GM12878 (cell line): ENCODE results near the gene HRCT1. TPM values are rescaled to one million over a fixed set of nuclear protein-coding genes. Genes with fewer than 3 reads are reported as not detected.

Source experiments
- ATAC-seq: fragments of 200-7000 bp; cut with Tn5 transposase; 3 replicates; pipeline ENCODE4 v1.9.1; 2020; ENCODE audit warnings: mild to moderate bottlenecking, moderate library complexity
- BruUV-seq: library from RNA; stranded (reverse); fragments of 400-500 nt; replicated peaks from 2 replicates; lab custom pipeline; 2021; lab: Mats Ljungman, UMichigan
- CTCF ChIA-PET: fragments of 300-600 bp; sonication (Branson Sonifier 250); formaldehyde crosslinking; extraction: SDS; loops from one replicate; lab custom pipeline; 2021; ENCODE audit warnings: inconsistent platforms; lab: Yijun Ruan, JAX
- POLR2A ChIA-PET: fragments of 350-600 bp; formaldehyde crosslinking; extraction: SDS; loops from one replicate; lab custom pipeline; 2021; ENCODE audit warnings: inconsistent platforms; lab: Charles Lee
- RAD21 ChIA-PET: fragments of 300-600 bp; sonication (Branson Sonifier 250); formaldehyde crosslinking; loops from one replicate; lab custom pipeline; 2023; ENCODE audit warnings: antibody characterized with exemption; ENCODE audit not compliant: unreplicated experiment; lab: Charles Lee
- SMC1A ChIA-PET: fragments of 300-600 bp; sonication (Branson Sonifier 250); formaldehyde crosslinking; loops from one replicate; lab custom pipeline; 2023; ENCODE audit not compliant: unreplicated experiment, uncharacterized antibody; lab: Charles Lee
- DNase-seq: peaks from one replicate; pipeline ENCODE4 v3.0.0-alpha.2; 2011; ENCODE audit warnings: low read depth, low spot score
- FAIRE-seq: peaks from 3 replicates; lab custom pipeline; 2011; peaks lifted over from hg19 to GRCh38; lab: Jason Lieb, UNC
- H2AFZ ChIP-seq: 2 replicates; pipeline ENCODE4 v1.6.0; 2011; ENCODE audit warnings: low read depth, low read length, control low read depth; ENCODE audit not compliant: control insufficient read depth
- H3K27ac ChIP-seq: 2 replicates; pipeline ENCODE4 v1.5.1; 2011; ENCODE audit warnings: control low read depth; ENCODE audit not compliant: control insufficient read depth, insufficient read depth
- H3K27me3 ChIP-seq, 2 experiments: replicated peaks in 1 of 2; 2 replicates each; pipeline versions ENCODE4 v1.6.0 to v1.6.1; 2011; ENCODE audit warnings: low read length in 1 of 2; ENCODE audit not compliant: control insufficient read depth in 2 of 2, insufficient read depth in 2 of 2
- H3K36me3 ChIP-seq, 2 experiments: 2 replicates each; pipeline ENCODE4 v1.5.1; 2011; ENCODE audit warnings: low read length in 1 of 2; ENCODE audit not compliant: control insufficient read depth in 2 of 2, insufficient read depth in 2 of 2
- H3K4me1 ChIP-seq: 2 replicates; pipeline ENCODE4 v1.6.1; 2011; ENCODE audit warnings: mild to moderate bottlenecking, low read length, moderate library complexity, mixed read lengths; ENCODE audit not compliant: control insufficient read depth, insufficient read depth
- H3K4me2 ChIP-seq: 2 replicates; pipeline ENCODE4 v1.6.0; 2011; ENCODE audit warnings: control low read depth; ENCODE audit not compliant: control insufficient read depth, insufficient read depth
- H3K4me3 ChIP-seq: fragments of 200-600 bp; sonication (generic); 2 replicates; pipeline ENCODE4 v1.5.1; 2016
- H3K79me2 ChIP-seq: 2 replicates; pipeline ENCODE4 v1.6.0; 2011; ENCODE audit warnings: low read length; ENCODE audit not compliant: control insufficient read depth, insufficient read depth
- H3K9ac ChIP-seq: 2 replicates; pipeline ENCODE4 v1.8.0; 2011; ENCODE audit warnings: low read length, control low read depth, mixed read lengths; ENCODE audit not compliant: control insufficient read depth, insufficient read depth
- H3K9me3 ChIP-seq: replicated peaks from 3 replicates; pipeline ENCODE4 v1.5.1; 2011; ENCODE audit warnings: mild to moderate bottlenecking, low read length; ENCODE audit not compliant: control insufficient read depth, insufficient read depth
- H4K20me1 ChIP-seq: 2 replicates; pipeline ENCODE4 v1.6.0; 2011; ENCODE audit not compliant: control insufficient read depth, insufficient read depth
- BMI1 ChIP-seq: fragments of 450-650 bp; IDR thresholded peaks from 2 replicates; pipeline ENCODE4 v1.6.1; 2016; ENCODE audit warnings: mild to moderate bottlenecking, moderate library complexity, borderline replicate concordance
- EP300 ChIP-seq, 2 experiments: fragments of 150-350 bp in 1 of 2; IDR thresholded peaks; 2 replicates each; pipeline ENCODE4 v1.6.1; 2011 to 2012; ENCODE audit warnings: low read depth in 2 of 2, low read length in 2 of 2, borderline replicate concordance in 1 of 2, improper control_type of control experiment in 1 of 2, inconsistent platforms in 1 of 2; ENCODE audit not compliant: control insufficient read depth in 1 of 2
- IKZF1 ChIP-seq: fragments of 450-650 bp; conservative IDR thresholded peaks from 2 replicates; pipeline ENCODE4 v1.6.1; 2017; ENCODE audit warnings: antibody characterized with exemption, mild to moderate bottlenecking
- IKZF2 ChIP-seq, 2 experiments: fragments of 450-650 bp; IDR thresholded peaks; 2 replicates each; pipeline ENCODE4 v1.6.1; 2017; ENCODE audit warnings: mild to moderate bottlenecking in 2 of 2, moderate library complexity in 2 of 2
- MEF2A ChIP-seq: IDR thresholded peaks from 2 replicates; pipeline ENCODE4 v1.6.1; 2011; ENCODE audit warnings: low read depth, mild to moderate bottlenecking, low read length, moderate library complexity; ENCODE audit not compliant: insufficient read depth
- POLR2AphosphoS5 ChIP-seq: IDR thresholded peaks from 2 replicates; pipeline ENCODE4 v1.6.1; 2011; ENCODE audit warnings: mild to moderate bottlenecking, low read length, inconsistent platforms
- SIX5 ChIP-seq: IDR thresholded peaks from 2 replicates; pipeline ENCODE4 v1.6.1; 2011; ENCODE audit warnings: mild to moderate bottlenecking, low read depth, low read length, moderate library complexity; ENCODE audit not compliant: severe bottlenecking
- SMARCA5 ChIP-seq: fragments of 450-650 bp; IDR thresholded peaks from 2 replicates; pipeline ENCODE4 v1.6.1; 2017; ENCODE audit warnings: mild to moderate bottlenecking
- STAT3 ChIP-seq: IDR thresholded peaks from 2 replicates; pipeline ENCODE4 v1.6.1; 2011; ENCODE audit warnings: low read depth, low read length, improper control_type of control experiment
- TCF7 ChIP-seq: IDR thresholded peaks from 2 replicates; pipeline ENCODE4 v1.6.1; 2014; ENCODE audit warnings: antibody characterized with exemption, borderline replicate concordance
- ZNF622 ChIP-seq: fragments of 450-650 bp; IDR thresholded peaks from 2 replicates; pipeline ENCODE4 v1.6.1; 2017; ENCODE audit warnings: mild to moderate bottlenecking, inconsistent platforms
- WGBS: methylation state at CpG from one replicate; pipeline ENCODE4 v1.1.6; 2016; ENCODE audit warnings: low lambda C conversion rate; ENCODE audit not compliant: insufficient replicate concordance, insufficient coverage; ENCODE audit errors: missing lambda C conversion rate; 5-methylcytosine and 5-hydroxymethylcytosine counted together
- in situ Hi-C: fragments of 300-500 bp; cut with MboI; formaldehyde crosslinking; loops from 9 replicates; pipeline ENCODE4 v1.14.3; 2018; ENCODE audit warnings: mixed read lengths
- intact Hi-C: fragments of 100-400 bp; cut with micrococcal nuclease; formaldehyde crosslinking; loops from one replicate; pipeline ENCODE4 v1.14.2; 2022; ENCODE audit not compliant: unreplicated experiment
- polyA plus RNA-seq, 11 experiments: library from polyadenylated mRNA; depleted of rRNA in 4 of 11; unstranded in 6 of 11; stranded (reverse) in 5 of 11; fragments of >200 nt; fragmentation: Nextera tagmentation in 4 of 11; fragmentation: Illumina TruSeq in 1 of 11; extraction: Ambion mirVana in 4 of 11; extraction: Trizol in 1 of 11; gene quantifications; 1 replicate in 1 of 11; 2 replicates in 10 of 11; pipeline versions ENCODE4 v1.2.1 to v1.2.3, GENCODE V29; 2011 to 2016; ENCODE audit warnings: inconsistent platforms in 2 of 11, missing spikeins in 2 of 11, low read depth in 1 of 11
- total RNA-seq, 4 experiments: library from RNA; depleted of rRNA in 3 of 4; stranded (reverse); fragments of >200 nt in 3 of 4; fragmentation: Illumina TruSeq in 1 of 4; extraction: Trizol in 1 of 4; gene quantifications; 2 replicates each; pipeline versions ENCODE4 v1.2.1 to v1.2.3, GENCODE V29; 2013 to 2021
- TF ChIP-seq, protein P1 (sequence below): IDR thresholded peaks from 2 replicates; pipeline ENCODE4 v1.6.1; 2012; ENCODE audit warnings: mild to moderate bottlenecking, low read depth, low read length
- TF ChIP-seq, protein P2 (sequence below): fragments of 450-650 bp; IDR thresholded peaks from 2 replicates; pipeline ENCODE4 v1.6.1; 2018; ENCODE audit warnings: mild to moderate bottlenecking, low read depth, moderate library complexity; ENCODE audit not compliant: partially characterized antibody
- TF ChIP-seq, protein P3 (sequence below): fragments of 450-650 bp; IDR thresholded peaks from 2 replicates; pipeline ENCODE4 v1.6.1; 2017; ENCODE audit warnings: borderline replicate concordance
- TF ChIP-seq, protein P4 (sequence below): IDR thresholded peaks from 2 replicates; pipeline ENCODE4 v1.6.1; 2012; ENCODE audit warnings: low read depth, low read length, improper control_type of control experiment

Gene HRCT1
- total and polyA plus RNA-seq, 10 of the 15 experiments (the other 5 are each of a cell fraction or from before 2014, with no cell fraction given) = not detected

DNA sequence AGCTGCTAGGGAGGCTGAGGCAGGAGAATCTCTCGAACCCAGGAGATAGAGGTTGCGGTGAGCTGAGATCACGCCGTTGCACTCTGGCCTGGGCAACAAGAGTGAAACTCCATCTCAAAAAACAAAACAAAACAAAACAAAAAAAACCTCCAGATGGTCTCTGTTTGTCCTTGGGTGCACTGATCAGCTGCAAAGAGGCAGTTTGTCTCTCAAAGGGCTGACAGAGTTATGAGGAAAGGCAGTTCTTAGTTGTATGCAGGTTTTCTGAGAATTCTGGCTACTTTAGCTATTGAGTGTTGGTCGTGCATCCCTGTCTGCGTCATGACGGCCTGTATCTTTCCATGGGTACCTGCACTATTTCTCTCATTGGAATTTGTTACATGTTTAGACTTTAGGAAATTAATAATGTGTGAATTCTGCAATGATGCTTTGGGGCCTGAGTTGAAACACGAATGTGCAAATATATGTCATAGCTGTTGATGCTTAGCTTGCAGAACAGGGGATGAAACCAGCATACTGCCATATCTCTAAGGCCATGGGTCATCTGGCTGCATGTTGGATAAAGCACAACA lies 33.8 kb downstream of the HRCT1 start:
- no peak overlapping the region for H2AFZ ChIP-seq
- H3K4me1 ChIP-seq = peaks cover 3% of the 10 kb centered on the region
- H3K79me2 ChIP-seq = no peaks in the 10 kb centered on the region
- H3K4me2 ChIP-seq = no peak overlapping the region
- no peaks in the 10 kb centered on the region for H4K20me1 ChIP-seq
- intact Hi-C loops (no loop called here), in situ Hi-C loops (no loop called here)
- no TSS peak for BruUV-seq
- WGBS = 53% methylated on average over 8 of the region's 8 CpGs
- SMC1A ChIA-PET = interaction anchor here (1.0 to 1.2 kb wide), 2 partner anchors 13 to 36 kb away, joined by 3 read pairs; no protein-coding TSS in a partner anchor
- H3K27me3 ChIP-seq = no peaks in the 10 kb centered on the region
- no peak for ATAC-seq
- H3K9ac ChIP-seq = no peak overlapping the region
- H3K4me3 ChIP-seq = no peak overlapping the region
- no peak for DNase-seq
- H3K36me3 ChIP-seq = no peaks in the 10 kb centered on the region
- CTCF ChIA-PET = interaction anchor here (0.9 to 1.7 kb wide), 4 partner anchors 13 to 37 kb away, joined by 3 to 6 read pairs (median 4); partner anchors contain the start of gene OR2S2
- H3K9me3 ChIP-seq = no peaks in the 10 kb centered on the region
- H3K27ac ChIP-seq = no peak overlapping the region
- POLR2A ChIA-PET = interaction anchor here (0.6 kb wide), 1 partner anchor 15 kb away, joined by 4 read pairs; no protein-coding TSS in a partner anchor
- RAD21 ChIA-PET = no interaction called here
- FAIRE-seq = no peak
- TF ChIP-seq, protein P1, sequence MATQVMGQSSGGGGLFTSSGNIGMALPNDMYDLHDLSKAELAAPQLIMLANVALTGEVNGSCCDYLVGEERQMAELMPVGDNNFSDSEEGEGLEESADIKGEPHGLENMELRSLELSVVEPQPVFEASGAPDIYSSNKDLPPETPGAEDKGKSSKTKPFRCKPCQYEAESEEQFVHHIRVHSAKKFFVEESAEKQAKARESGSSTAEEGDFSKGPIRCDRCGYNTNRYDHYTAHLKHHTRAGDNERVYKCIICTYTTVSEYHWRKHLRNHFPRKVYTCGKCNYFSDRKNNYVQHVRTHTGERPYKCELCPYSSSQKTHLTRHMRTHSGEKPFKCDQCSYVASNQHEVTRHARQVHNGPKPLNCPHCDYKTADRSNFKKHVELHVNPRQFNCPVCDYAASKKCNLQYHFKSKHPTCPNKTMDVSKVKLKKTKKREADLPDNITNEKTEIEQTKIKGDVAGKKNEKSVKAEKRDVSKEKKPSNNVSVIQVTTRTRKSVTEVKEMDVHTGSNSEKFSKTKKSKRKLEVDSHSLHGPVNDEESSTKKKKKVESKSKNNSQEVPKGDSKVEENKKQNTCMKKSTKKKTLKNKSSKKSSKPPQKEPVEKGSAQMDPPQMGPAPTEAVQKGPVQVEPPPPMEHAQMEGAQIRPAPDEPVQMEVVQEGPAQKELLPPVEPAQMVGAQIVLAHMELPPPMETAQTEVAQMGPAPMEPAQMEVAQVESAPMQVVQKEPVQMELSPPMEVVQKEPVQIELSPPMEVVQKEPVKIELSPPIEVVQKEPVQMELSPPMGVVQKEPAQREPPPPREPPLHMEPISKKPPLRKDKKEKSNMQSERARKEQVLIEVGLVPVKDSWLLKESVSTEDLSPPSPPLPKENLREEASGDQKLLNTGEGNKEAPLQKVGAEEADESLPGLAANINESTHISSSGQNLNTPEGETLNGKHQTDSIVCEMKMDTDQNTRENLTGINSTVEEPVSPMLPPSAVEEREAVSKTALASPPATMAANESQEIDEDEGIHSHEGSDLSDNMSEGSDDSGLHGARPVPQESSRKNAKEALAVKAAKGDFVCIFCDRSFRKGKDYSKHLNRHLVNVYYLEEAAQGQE = no peak
- no peak for TF ChIP-seq ZNF622
- TF ChIP-seq BMI1 = no peak
- TF ChIP-seq MEF2A = no peak
- TF ChIP-seq EP300 (IDR thresholded peaks at IDR 0.05; ENCODE audit: borderline replicate concordance in 1 of 2, control insufficient read depth in 1 of 2, low read depth in 2 of 2, low read length in 2 of 2) = no peak
- TF ChIP-seq IKZF1 = no peak
- TF ChIP-seq SMARCA5 = no peak
- TF ChIP-seq, protein P2, sequence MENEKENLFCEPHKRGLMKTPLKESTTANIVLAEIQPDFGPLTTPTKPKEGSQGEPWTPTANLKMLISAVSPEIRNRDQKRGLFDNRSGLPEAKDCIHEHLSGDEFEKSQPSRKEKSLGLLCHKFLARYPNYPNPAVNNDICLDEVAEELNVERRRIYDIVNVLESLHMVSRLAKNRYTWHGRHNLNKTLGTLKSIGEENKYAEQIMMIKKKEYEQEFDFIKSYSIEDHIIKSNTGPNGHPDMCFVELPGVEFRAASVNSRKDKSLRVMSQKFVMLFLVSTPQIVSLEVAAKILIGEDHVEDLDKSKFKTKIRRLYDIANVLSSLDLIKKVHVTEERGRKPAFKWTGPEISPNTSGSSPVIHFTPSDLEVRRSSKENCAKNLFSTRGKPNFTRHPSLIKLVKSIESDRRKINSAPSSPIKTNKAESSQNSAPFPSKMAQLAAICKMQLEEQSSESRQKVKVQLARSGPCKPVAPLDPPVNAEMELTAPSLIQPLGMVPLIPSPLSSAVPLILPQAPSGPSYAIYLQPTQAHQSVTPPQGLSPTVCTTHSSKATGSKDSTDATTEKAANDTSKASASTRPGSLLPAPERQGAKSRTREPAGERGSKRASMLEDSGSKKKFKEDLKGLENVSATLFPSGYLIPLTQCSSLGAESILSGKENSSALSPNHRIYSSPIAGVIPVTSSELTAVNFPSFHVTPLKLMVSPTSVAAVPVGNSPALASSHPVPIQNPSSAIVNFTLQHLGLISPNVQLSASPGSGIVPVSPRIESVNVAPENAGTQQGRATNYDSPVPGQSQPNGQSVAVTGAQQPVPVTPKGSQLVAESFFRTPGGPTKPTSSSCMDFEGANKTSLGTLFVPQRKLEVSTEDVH = no peak
- TF ChIP-seq, protein P3, sequence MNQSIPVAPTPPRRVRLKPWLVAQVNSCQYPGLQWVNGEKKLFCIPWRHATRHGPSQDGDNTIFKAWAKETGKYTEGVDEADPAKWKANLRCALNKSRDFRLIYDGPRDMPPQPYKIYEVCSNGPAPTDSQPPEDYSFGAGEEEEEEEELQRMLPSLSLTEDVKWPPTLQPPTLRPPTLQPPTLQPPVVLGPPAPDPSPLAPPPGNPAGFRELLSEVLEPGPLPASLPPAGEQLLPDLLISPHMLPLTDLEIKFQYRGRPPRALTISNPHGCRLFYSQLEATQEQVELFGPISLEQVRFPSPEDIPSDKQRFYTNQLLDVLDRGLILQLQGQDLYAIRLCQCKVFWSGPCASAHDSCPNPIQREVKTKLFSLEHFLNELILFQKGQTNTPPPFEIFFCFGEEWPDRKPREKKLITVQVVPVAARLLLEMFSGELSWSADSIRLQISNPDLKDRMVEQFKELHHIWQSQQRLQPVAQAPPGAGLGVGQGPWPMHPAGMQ = no peak
- no peak for TF ChIP-seq POLR2AphosphoS5
- TF ChIP-seq STAT3 = no peak
- TF ChIP-seq, protein P4, sequence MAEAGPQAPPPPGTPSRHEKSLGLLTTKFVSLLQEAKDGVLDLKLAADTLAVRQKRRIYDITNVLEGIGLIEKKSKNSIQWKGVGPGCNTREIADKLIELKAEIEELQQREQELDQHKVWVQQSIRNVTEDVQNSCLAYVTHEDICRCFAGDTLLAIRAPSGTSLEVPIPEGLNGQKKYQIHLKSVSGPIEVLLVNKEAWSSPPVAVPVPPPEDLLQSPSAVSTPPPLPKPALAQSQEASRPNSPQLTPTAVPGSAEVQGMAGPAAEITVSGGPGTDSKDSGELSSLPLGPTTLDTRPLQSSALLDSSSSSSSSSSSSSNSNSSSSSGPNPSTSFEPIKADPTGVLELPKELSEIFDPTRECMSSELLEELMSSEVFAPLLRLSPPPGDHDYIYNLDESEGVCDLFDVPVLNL = no peak
- no peak for TF ChIP-seq TCF7
- no peak for TF ChIP-seq SIX5
- TF ChIP-seq IKZF2 (IDR thresholded peaks at IDR 0.05) = no peak
